ENCODE results near the gene EFCAB13.

DNA sequence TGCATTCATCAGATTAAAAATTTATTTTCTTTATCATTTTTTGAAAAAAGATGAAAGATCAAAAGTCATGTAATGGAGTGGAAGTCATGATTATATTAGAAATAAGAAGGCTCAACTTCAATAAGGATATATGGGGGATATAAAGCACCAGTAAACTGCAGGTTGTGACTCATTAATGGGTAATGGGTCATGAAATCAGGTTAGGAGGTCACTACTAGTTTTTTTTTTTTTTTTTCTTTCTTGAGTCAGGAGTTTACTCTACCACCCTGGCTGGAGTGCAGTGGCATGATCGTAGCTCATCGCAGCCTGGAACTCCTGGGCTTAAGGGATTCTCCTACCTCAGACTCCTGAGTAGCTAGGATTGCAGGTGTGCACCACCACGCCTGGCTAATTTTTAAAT lies 14.3 kb downstream of the EFCAB13 start:
- no peak for TF ChIP-seq POLR2AphosphoS5 (IDR thresholded peaks at IDR 0.05; ENCODE audit: borderline replicate concordance, low read depth, low read length)
- no peak for TF ChIP-seq EZH2 (IDR thresholded peaks at IDR 0.05)
- no peak for TF ChIP-seq FOXP2 (optimal IDR thresholded peaks at IDR 0.05; ENCODE audit: control extremely low read depth, extremely low read length, insufficient read depth)

Data from SK-N-MC (cell line).